ENCODE data around the gene PDXK. TPM values are rescaled to one million over a fixed set of nuclear protein-coding genes. Genes with fewer than 3 reads are reported as not detected.

PDXK gene
- total and polyA plus RNA-seq, 2 donors (not counting 3 experiments of a cell fraction or from before 2014, with no cell fraction given) = 44.2 to 59.1 TPM

DNA sequence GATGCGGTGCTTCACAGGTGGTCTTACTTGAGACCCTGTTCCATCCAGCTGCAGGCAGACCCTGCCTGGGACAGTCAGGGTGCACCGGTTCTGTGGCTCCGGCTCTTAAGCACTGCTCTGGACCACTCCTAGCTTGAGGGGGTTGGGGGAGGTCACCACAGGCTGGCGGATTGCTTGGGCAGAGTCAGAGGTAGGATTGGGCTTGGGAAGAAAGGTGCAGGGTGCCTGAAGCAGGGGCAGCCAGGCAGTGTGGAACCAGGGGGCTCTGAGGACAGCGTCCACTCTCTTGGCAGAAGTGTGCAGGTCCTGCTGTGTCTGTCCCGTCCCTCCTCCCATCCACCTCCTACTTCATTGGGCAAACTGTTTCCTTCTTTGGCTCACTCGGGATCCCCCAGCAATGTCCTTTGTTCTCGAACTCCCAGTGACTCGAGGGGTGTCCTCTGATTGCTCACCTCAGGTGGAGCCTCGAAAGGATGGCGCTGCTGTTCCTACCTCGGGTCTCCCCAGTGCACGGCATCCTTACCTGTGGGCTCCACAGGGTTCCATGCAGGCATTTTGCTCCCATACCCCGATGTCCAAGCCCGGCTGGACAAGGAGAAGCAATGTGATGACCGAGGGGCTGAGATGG is 1.7 kb downstream of the PDXK start:
- POLR2A ChIA-PET = no interaction called here
- Histone ChIP-seq H3K27ac (ENCODE audit: insufficient read depth, low read depth, low read length) (no peak overlapping the region), H3K4me3 (replicated peaks in 1 of 3; ENCODE audit: insufficient read depth in 1 of 3, low read depth in 1 of 3, low read length in 3 of 3) (no peak overlapping the region), H3K4me2 (ENCODE audit: insufficient read depth, low read length) (peak overlapping the region; percentile 57), H3K4me1 (ENCODE audit: control insufficient read depth, extremely low read depth, insufficient read depth, low read length) (peaks cover 17% of the 10 kb centered on the region), H3K9me1 (replicated peaks; ENCODE audit: control insufficient read depth, extremely low read depth, insufficient read depth, low read length) (no peaks in the 10 kb centered on the region), H3K27me3 (ENCODE audit: control insufficient read depth in 2 of 2, insufficient read depth in 2 of 2, low read length in 2 of 2) (no peaks in the 10 kb centered on the region), H3K36me3 (ENCODE audit: control insufficient read depth in 2 of 2, extremely low read depth in 1 of 2, insufficient read depth in 2 of 2, low read length in 2 of 2) (no peaks in the 10 kb centered on the region), H3K79me2 (ENCODE audit: control insufficient read depth, insufficient read depth, low read length) (peaks cover 30% of the 10 kb centered on the region), H4K20me1 (replicated peaks; ENCODE audit: control insufficient read depth, extremely low read depth, insufficient read depth, low read length) (no peaks in the 10 kb centered on the region), H2AFZ (ENCODE audit: low read depth, low read length) (no peak overlapping the region), H3K9ac (replicated peaks; ENCODE audit: extremely low read depth, insufficient read depth, low read length) (no peak overlapping the region), H3K9me3 (replicated peaks; ENCODE audit: control insufficient read depth, insufficient read depth, low read length) (no peaks in the 10 kb centered on the region)
- CTCF ChIA-PET = interaction anchor here (1.6 kb wide), 2 partner anchors 8 to 69 kb away, joined by 6 read pairs; partner anchors contain the start of gene RRP1
- intact Hi-C loops (cut with micrococcal nuclease) = no loop called here
- TSS peak; percentile 4 for BruUV-seq (replicated peaks)
- dilution Hi-C loops (cut with MboI; ENCODE audit: extremely low pct_ligation_motif_present, low sequenced_read_pairs) = no loop called here
- DNase-seq (ENCODE audit: low read depth, low spot score) = no peak
- TF ChIP-seq, protein P1, sequence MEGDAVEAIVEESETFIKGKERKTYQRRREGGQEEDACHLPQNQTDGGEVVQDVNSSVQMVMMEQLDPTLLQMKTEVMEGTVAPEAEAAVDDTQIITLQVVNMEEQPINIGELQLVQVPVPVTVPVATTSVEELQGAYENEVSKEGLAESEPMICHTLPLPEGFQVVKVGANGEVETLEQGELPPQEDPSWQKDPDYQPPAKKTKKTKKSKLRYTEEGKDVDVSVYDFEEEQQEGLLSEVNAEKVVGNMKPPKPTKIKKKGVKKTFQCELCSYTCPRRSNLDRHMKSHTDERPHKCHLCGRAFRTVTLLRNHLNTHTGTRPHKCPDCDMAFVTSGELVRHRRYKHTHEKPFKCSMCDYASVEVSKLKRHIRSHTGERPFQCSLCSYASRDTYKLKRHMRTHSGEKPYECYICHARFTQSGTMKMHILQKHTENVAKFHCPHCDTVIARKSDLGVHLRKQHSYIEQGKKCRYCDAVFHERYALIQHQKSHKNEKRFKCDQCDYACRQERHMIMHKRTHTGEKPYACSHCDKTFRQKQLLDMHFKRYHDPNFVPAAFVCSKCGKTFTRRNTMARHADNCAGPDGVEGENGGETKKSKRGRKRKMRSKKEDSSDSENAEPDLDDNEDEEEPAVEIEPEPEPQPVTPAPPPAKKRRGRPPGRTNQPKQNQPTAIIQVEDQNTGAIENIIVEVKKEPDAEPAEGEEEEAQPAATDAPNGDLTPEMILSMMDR (IDR thresholded peaks at IDR 0.05; ENCODE audit: extremely low read depth in 1 of 2, insufficient read depth in 1 of 2, low read depth in 1 of 2, low read length in 2 of 2) = no peak
- TF ChIP-seq EZH2 (IDR thresholded peaks at IDR 0.05; ENCODE audit: borderline replicate concordance, low read depth, low read length, severe bottlenecking) (no peak), POLR2AphosphoS5 (IDR thresholded peaks at IDR 0.05; ENCODE audit: insufficient read depth, low read depth, low read length) (no peak), JUN (IDR thresholded peaks at IDR 0.05; ENCODE audit: borderline replicate concordance, insufficient read depth, insufficient read length, low read depth) (no peak), FOS (IDR thresholded peaks at IDR 0.05; ENCODE audit: borderline replicate concordance, insufficient read depth, low read length) (no peak), MYC (IDR thresholded peaks at IDR 0.05; ENCODE audit: low read depth, low read length) (no peak), GATA2 (IDR thresholded peaks at IDR 0.05; ENCODE audit: insufficient read depth, insufficient read length, low read depth, low read length) (no peak), POLR2A (IDR thresholded peaks at IDR 0.05; ENCODE audit: low read depth, low read length) (no peak)
- TF ChIP-seq, protein P2, sequence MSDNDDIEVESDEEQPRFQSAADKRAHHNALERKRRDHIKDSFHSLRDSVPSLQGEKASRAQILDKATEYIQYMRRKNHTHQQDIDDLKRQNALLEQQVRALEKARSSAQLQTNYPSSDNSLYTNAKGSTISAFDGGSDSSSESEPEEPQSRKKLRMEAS (IDR thresholded peaks at IDR 0.05; ENCODE audit: insufficient read depth, insufficient read length) = no peak
- FAIRE-seq = no peak

Measured in endothelial cell of umbilical vein (primary cell).